Thyroid gland (tissue), 4 donors: Measurements from ENCODE around the gene C1orf185. TPM values are rescaled to one million over a fixed set of nuclear protein-coding genes. Genes with fewer than 3 reads are reported as not detected.

ENCODE experiments used
- DNase-seq, 2 donors: peaks; one replicate each; pipeline ENCODE4 v3.0.0-alpha.2; 2019
- H3K27ac ChIP-seq, 3 donors: fragments of 200-600 bp; sonication (generic); 1 replicate in 2 of 3; 2 replicates in 1 of 3; pipeline ENCODE4 v1.5.1; 2016 to 2019; ENCODE audit warnings: mild to moderate bottlenecking in 1 of 3, moderate library complexity in 1 of 3
- H3K27me3 ChIP-seq: fragments of 200-600 bp; sonication (generic); one replicate; pipeline ENCODE4 v1.5.1; 2019
- H3K36me3 ChIP-seq, 2 donors: fragments of 200-600 bp; sonication (generic); one replicate each; pipeline ENCODE4 v1.5.1; 2016 to 2019
- H3K4me1 ChIP-seq, 2 donors: fragments of 200-600 bp; sonication (generic); one replicate each; pipeline ENCODE4 v1.5.1; 2017 to 2019
- H3K4me3 ChIP-seq, 3 donors: fragments of 200-600 bp; sonication (generic); replicated peaks in 1 of 3; 1 replicate in 2 of 3; 2 replicates in 1 of 3; pipeline ENCODE4 v1.5.1; 2016; ENCODE audit warnings: mild to moderate bottlenecking in 1 of 3
- H3K9me3 ChIP-seq: fragments of 200-600 bp; sonication (generic); one replicate; pipeline ENCODE4 v1.5.1; 2017
- CTCF ChIP-seq, 6 experiments: fragments of 200-600 bp in 3 of 6; fragments of 450-650 bp in 3 of 6; sonication (generic) in 3 of 6; IDR thresholded peaks; one replicate each; pipeline ENCODE4 v1.5.1; 2016 to 2019; ENCODE audit warnings: antibody characterized with exemption in 6 of 6, mild to moderate bottlenecking in 2 of 6, inconsistent platforms in 1 of 6, moderate library complexity in 1 of 6
- POLR2A ChIP-seq, 2 donors: fragments of 450-650 bp; IDR thresholded peaks; one replicate each; pipeline ENCODE4 v1.6.1; 2017; ENCODE audit warnings: antibody characterized with exemption in 2 of 2, mild to moderate bottlenecking in 2 of 2, moderate library complexity in 1 of 2
- whole genome bisulfite sequencing, 2 donors: methylation state at CpG; one replicate each; pipeline ENCODE4 v1.1.5; 2017; 5-methylcytosine and 5-hydroxymethylcytosine counted together
- intact Hi-C: fragments of 100-400 bp; cut with DNase I; formaldehyde crosslinking; loops from one replicate; pipeline ENCODE4 v1.15.1; 2023
- total RNA-seq, 4 donors: library from RNA; depleted of rRNA; stranded (reverse); fragments of >200 nt; gene quantifications; one replicate each; pipeline ENCODE4 v1.2.3, GENCODE V29; 2016

C1orf185 gene
- total RNA-seq, 4 donors from 2014 or later, result not detected

- H3K4me3 ChIP-seq, result no peak overlapping the region
Measured at GRCh38 chr1:51070640-51071039, 31.4 kb upstream of the C1orf185 start.

GRCh38 chr1:51071291-51072042, 30.6 kb upstream of the C1orf185 start:
- 81 to 87% methylated on average over 11 of the region's 11 CpGs for WGBS, 2 donors
- H3K27me3 ChIP-seq, result no peaks in the 10 kb centered on the region
- intact Hi-C loops, result no loop called here

More at GRCh38 chr1:51070640-51071039, 31.4 kb upstream of the C1orf185 start:
- TF ChIP-seq POLR2A (IDR thresholded peaks at IDR 0.05) (no peak), CTCF (IDR thresholded peaks at IDR 0.05) (no peak)
- no peak for DNase-seq
- intact Hi-C loops, result no loop called here
- no peaks in the 10 kb centered on the region for H3K4me1 ChIP-seq
- H3K27ac ChIP-seq, result no peak overlapping the region
- no peaks in the 10 kb centered on the region for H3K36me3 ChIP-seq
- no peaks in the 10 kb centered on the region for H3K27me3 ChIP-seq
- 98 to 100% methylated on average over 1 of the region's 1 CpG for whole genome bisulfite sequencing, 2 donors
- no peaks in the 10 kb centered on the region for H3K9me3 ChIP-seq

DNA sequence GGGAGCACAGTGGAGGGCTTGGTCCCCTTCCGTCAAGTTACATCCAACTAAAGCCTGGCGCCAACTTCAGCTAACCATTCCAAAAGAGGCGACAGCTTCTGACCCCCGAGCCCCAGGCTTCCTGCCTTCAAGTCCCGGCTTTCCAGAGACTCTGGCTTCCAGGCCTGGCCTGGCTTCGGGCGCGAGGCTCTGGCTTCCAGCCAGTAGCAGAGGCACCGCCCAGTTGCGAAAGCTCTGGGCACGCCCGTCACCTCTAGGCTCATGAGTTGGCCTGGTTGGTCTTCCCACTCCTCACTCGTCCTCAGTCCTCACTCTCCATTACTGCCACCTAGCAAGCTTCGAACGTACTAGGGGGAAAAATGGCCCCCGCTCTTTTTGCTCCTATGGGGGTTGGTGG, 30.0 kb upstream of the C1orf185 start:
- Histone ChIP-seq H3K9me3 (no peaks in the 10 kb centered on the region), H3K4me3 (no peak overlapping the region), H3K27ac (no peak overlapping the region), H3K36me3 (no peaks in the 10 kb centered on the region), H3K27me3 (no peaks in the 10 kb centered on the region), H3K4me1 (no peaks in the 10 kb centered on the region)
- intact Hi-C loops, result no loop called here
- TF ChIP-seq CTCF (IDR thresholded peaks at IDR 0.05), result no peak
- no peak for TF ChIP-seq POLR2A (IDR thresholded peaks at IDR 0.05)
- DNase-seq, result no peak
- WGBS, 2 donors, result 88 to 89% methylated on average over 16 of the region's 16 CpGs

More at GRCh38 chr1:51071291-51072042, 30.6 kb upstream of the C1orf185 start:
- Histone ChIP-seq H3K4me3 (no peak overlapping the region), H3K27ac (no peak overlapping the region), H3K36me3 (no peaks in the 10 kb centered on the region), H3K9me3 (no peaks in the 10 kb centered on the region), H3K4me1 (no peaks in the 10 kb centered on the region)
- TF ChIP-seq CTCF (IDR thresholded peaks at IDR 0.05) (no peak), POLR2A (IDR thresholded peaks at IDR 0.05) (no peak)
- no peak for DNase-seq

DNA sequence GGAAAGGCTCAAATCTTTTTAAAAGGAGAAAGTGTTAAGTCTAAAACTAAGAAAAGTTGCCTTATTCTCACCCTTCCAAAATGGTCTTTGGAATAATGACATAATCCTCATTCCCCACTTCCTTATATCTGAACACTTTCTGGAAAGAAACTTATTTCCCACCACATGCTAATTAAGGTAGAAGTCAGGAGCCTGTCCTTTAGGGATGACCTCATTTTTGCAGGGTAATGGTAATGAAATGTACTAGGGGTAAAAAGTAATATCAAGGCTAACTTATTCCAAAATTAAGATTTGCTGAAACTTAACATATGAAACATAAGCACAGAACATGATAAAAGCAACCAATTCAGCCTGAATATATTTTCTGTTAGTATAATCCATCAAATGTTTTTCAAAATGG, 29.4 kb upstream of the C1orf185 start:
- TF ChIP-seq CTCF (IDR thresholded peaks at IDR 0.05) (no peak), POLR2A (IDR thresholded peaks at IDR 0.05) (no peak)
- no peaks in the 10 kb centered on the region for H3K27me3 ChIP-seq
- no peak for DNase-seq
- H3K4me1 ChIP-seq, result no peaks in the 10 kb centered on the region
- H3K4me3 ChIP-seq, result no peak overlapping the region
- no peaks in the 10 kb centered on the region for H3K36me3 ChIP-seq
- no peaks in the 10 kb centered on the region for H3K9me3 ChIP-seq
- no peak overlapping the region for H3K27ac ChIP-seq
- intact Hi-C loops, result no loop called here

- 93 to 97% methylated on average over 1 of the region's 1 CpG for WGBS, 2 donors
Measured at GRCh38 chr1:51073456-51073855, 28.6 kb upstream of the C1orf185 start.

More at GRCh38 chr1:51073456-51073855, 28.6 kb upstream of the C1orf185 start:
- Histone ChIP-seq H3K4me3 (no peak overlapping the region), H3K36me3 (no peaks in the 10 kb centered on the region), H3K4me1 (no peaks in the 10 kb centered on the region), H3K27ac (no peak overlapping the region), H3K27me3 (no peaks in the 10 kb centered on the region), H3K9me3 (no peaks in the 10 kb centered on the region)
- no peak for DNase-seq
- intact Hi-C loops, result no loop called here
- TF ChIP-seq POLR2A (IDR thresholded peaks at IDR 0.05), result no peak
- TF ChIP-seq CTCF (IDR thresholded peaks at IDR 0.05), result no peak
